SHP77 (cell line): ENCODE results near the gene ACBD4.

Experiments used
- DNase-seq, 2 experiments: peaks; one replicate each; lab custom pipeline; 2025; lab: John Stamatoyannopoulos, UW

ACBD4 gene

GRCh38 chr17:45104497-45104896 lies 31.0 kb upstream of the ACBD4 start:
- no peak for DNase-seq

- no peak for DNase-seq
These were observed 30.4 kb upstream of the ACBD4 start for GRCh38 chr17:45104907-45105624.

- DNase-seq = no peak
These were observed 29.4 kb upstream of the ACBD4 start for GRCh38 chr17:45106096-45106495.

DNA sequence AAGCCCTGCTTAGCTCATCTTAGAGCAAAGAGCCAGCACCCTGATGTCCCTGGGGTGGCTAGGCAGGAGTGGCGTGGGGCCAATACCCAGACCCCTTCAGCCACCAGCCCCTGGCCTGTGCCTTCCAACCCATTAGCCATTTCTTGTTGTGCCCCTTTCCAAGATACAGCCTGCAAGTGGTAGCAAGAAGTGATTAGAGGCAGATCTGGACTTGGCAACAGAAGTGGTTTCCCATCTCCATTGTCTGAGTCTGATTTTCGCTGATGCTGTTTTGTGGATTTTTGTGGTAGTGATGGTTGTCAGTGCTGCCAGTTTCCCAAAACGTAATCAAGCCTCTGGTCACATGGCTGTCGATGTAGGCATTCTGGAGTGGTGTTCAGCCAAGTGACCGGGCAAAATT lies 28.9 kb upstream of the ACBD4 start:
- no peak for DNase-seq

GRCh38 chr17:45107293-45108010 lies 28.0 kb upstream of the ACBD4 start:
- no peak for DNase-seq

DNA sequence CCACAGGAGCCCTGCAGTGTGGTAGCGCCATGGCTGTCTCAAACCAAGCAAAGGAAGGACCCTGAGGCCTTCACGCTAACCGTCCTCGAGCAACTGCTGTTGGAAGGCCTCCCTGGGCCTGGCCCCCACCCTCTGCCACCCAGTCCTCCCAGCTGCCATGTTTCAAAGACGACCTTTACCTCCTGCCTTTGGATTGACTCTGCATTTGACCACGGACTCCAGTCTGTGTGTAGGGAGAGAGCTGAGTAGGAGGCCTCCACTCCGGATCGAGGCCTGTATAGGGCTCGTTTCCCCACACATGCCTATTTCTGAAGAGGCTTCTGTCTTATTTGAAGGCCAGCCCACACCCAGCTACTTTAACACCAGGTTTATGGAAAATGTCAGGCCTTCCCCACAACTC lies 27.4 kb upstream of the ACBD4 start:
- no peak for DNase-seq

GRCh38 chr17:45108595-45109521 lies 26.6 kb upstream of the ACBD4 start:
- no peak for DNase-seq

- no peak for DNase-seq
These were observed 24.5 kb upstream of the ACBD4 start for GRCh38 chr17:45110676-45111611.

- no peak for DNase-seq
These were observed 23.6 kb upstream of the ACBD4 start for GRCh38 chr17:45111850-45112249.

DNA sequence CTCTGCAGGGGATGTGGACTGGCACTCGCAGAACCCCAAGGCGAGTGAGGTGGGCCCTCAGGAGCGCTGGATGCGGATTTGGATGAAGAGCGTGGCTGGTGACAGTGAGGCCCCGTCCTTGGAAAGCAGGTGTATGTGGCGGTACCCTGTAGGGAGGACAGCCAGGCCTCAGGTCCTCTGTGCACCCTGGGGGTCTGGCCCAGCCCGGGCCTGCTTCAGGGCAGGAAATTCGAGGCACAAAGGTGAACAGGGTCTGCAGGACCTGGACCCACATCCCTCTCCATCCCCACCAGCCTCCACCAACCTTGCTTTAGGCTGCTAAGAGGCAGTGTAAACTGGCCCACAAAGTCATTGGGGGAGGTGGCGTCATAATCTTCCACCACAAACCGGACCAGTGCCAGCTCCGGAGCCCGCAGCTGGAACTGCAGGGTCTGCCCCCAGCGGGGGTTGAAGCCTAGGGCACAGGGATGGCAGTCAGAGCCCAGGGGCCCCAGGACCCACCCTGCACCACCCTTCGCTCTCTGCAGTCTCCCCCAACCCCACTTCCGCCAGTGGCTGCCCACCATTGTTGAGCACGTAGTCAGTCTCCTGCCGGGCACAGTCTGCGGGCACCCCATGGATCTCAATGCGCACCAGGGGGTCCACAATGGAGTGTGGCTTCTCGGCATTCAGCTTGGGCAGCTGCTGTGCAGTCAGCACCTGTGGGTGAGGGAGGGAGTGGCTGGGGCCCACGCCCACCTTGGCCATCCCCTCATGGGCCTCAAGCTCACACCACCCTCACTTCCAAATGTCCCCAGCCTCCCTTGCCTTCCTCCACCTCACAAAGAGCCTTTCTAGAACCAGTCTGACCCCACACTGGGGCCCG lies 22.7 kb upstream of the ACBD4 start:
- no peak for DNase-seq

DNA sequence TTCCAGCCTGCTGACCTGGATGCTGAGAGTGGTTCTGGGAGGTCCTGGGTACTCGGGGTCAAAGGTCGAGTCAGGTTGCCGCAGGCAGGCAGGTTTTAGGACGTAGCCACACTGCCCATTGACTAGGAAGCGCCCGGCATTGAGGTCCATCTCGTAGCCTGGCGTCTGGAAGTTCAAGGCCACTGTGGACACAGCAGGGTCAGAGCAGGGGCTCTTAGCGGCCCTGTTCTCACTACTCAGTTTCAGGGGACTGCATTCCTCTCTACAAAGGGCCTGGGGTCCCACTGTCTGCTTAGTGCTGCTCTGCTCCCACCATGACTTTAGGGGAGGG lies 22.1 kb upstream of the ACBD4 start:
- DNase-seq = no peak

- no peak for DNase-seq
These were observed 21.2 kb upstream of the ACBD4 start for GRCh38 chr17:45114117-45114932.

GRCh38 chr17:45115015-45115625 lies 20.4 kb upstream of the ACBD4 start:
- no peak for DNase-seq

DNA sequence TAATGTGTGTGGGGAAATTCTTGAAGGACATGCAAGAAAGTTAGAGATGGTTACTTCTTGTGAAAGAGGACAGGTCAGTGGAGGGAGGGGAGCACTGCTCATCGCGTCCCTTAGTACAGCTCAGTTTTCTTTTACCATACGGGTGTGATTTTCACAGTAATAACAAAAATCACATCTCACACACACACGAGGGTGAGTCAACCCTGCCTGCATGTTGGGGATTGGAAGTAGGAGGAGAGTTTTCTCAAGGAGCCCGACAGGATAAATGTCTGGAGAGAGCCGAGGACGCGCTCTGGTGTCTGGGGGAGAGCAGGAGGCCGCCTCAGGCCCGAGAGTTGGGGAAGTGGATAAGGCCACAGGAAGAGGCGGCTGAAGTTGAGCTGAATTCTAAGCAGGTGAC lies 19.6 kb upstream of the ACBD4 start:
- DNase-seq = no peak

DNA sequence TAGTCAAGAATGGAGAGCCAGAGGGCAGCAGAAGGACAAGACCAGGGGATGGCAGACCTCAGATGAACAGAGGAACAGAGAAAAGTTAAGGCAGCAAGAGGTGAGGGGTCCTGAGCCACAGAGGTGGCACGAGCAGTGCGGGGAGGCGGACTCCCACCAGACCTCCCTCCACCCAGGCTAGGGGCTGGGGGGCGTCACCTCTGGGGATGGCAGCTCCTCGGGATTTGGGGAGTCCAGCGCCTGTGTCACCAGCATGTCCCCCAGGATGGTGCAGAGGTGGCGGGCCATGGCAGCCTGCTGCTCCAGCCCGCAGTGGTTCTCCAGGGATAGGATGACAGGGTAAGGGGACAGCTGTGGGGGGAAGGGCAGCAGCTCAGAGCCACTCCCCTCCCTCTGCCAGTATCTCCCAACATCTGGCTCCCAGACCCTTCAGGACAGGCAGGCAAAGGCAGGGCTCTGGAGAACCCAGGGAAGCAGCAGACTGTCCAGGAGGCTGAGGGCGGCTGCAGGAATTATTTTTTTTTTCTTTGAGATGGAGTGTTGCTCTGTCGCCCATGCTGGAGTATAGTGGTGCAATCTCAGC lies 19.0 kb upstream of the ACBD4 start:
- DNase-seq = no peak

DNA sequence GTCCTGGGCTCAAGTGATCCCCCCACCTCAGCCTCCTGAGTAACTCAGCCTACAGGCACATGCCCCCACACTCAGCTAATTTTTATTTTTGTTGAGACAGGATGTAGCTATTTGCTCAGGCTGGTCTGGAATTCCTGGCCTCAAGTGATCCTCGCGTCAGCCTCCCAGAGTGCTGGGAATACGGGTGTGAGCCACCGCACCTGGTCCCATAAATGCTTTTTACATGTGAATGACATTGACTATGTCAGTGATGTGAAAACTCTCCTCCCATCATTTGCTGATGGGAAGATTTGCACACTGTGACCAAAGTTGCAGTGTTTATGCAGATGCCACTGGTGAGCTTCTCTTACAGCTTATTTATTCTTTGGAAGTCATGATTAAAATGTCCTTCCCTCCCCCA lies 18.2 kb upstream of the ACBD4 start:
- no peak for DNase-seq

GRCh38 chr17:45117848-45118646 lies 17.4 kb upstream of the ACBD4 start:
- no peak for DNase-seq

DNA sequence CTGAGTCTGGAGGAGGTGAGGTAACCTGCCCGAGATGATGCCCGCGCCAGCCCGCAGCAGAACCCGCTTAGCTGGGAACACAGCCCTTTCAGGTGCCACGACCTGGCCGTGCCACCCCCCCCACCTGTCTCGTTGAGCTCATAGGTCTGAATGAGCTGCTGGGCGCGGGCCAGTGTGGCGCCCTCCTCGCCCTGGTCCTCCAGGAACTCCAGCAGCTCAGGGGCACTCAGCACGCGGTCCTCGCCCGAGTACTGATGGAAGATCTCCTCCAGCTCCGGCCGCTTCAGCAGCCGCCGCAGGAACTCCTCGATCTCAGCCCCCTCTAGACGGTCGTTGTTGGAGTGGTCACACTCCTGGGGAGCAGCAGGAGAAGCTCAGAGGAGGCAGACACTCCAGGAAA lies 16.8 kb upstream of the ACBD4 start:
- DNase-seq = no peak
